ENCODE results near the gene GUCA2B.

GUCA2B gene

GRCh38 chr1:42152907-42153600 is at the start of gene GUCA2B:
TSS of gene GUCA2B (plus strand) at chr1:42153410. CDS start at chr1:42153451, 41 bp downstream.
- no peak for DNase-seq

GRCh38 chr1:42105025-42105424 is 48.2 kb upstream of the GUCA2B start:
- DNase-seq = no peak

GRCh38 chr1:42108309-42108708 is 44.9 kb upstream of the GUCA2B start:
- no peak for DNase-seq

- DNase-seq = no peak
Observed at GRCh38 chr1:42109600-42109999, 43.6 kb upstream of the GUCA2B start.

- DNase-seq = no peak
Observed at GRCh38 chr1:42114229-42114628, 39.0 kb upstream of the GUCA2B start.

GRCh38 chr1:42117214-42117613 is 36.0 kb upstream of the GUCA2B start:
- DNase-seq = no peak

- no peak for DNase-seq
Observed at GRCh38 chr1:42118125-42118524, 35.1 kb upstream of the GUCA2B start.

GRCh38 chr1:42122408-42122807 is 30.8 kb upstream of the GUCA2B start:
- no peak for DNase-seq

GRCh38 chr1:42125552-42125951 is 27.7 kb upstream of the GUCA2B start:
- no peak for DNase-seq

GRCh38 chr1:42127767-42128166 is 25.4 kb upstream of the GUCA2B start:
- DNase-seq = no peak

GRCh38 chr1:42128499-42128898 is 24.7 kb upstream of the GUCA2B start:
- DNase-seq = no peak

GRCh38 chr1:42128964-42129363 is 24.2 kb upstream of the GUCA2B start:
- DNase-seq = no peak

- DNase-seq = no peak
Observed at GRCh38 chr1:42130061-42130660, 23.0 kb upstream of the GUCA2B start.

GRCh38 chr1:42133390-42133789 is 19.8 kb upstream of the GUCA2B start:
- no peak for DNase-seq

GRCh38 chr1:42133809-42134526 is 19.2 kb upstream of the GUCA2B start:
- no peak for DNase-seq

- no peak for DNase-seq
Observed at GRCh38 chr1:42135426-42135825, 17.8 kb upstream of the GUCA2B start.

GRCh38 chr1:42136466-42136865 is 16.7 kb upstream of the GUCA2B start:
- no peak for DNase-seq

- DNase-seq = no peak
Observed at GRCh38 chr1:42137766-42138165, 15.4 kb upstream of the GUCA2B start.

GRCh38 chr1:42138586-42138985 is 14.6 kb upstream of the GUCA2B start:
- DNase-seq = no peak

- no peak for DNase-seq
Observed at GRCh38 chr1:42139444-42139843, 13.8 kb upstream of the GUCA2B start.

- no peak for DNase-seq
Observed at GRCh38 chr1:42140191-42140590, 13.0 kb upstream of the GUCA2B start.

GRCh38 chr1:42141978-42142377 is 11.2 kb upstream of the GUCA2B start:
- DNase-seq = no peak

GRCh38 chr1:42142894-42143675 is 10.1 kb upstream of the GUCA2B start:
- DNase-seq = no peak
